ENCODE measurements around the gene PAX2. TPM values are rescaled to one million over a fixed set of nuclear protein-coding genes. Genes with fewer than 3 reads are reported as not detected.
"Not testable (repeated sequence)": the region's sequence is repeated elsewhere in the genome, so short reads cannot be mapped to it uniquely, and the experiment has no call there.

The PAX2 gene
- not detected for total RNA-seq
- not detected for total RNA-seq (2013)
- 0 to 0.13 (median 0) reads per million in 29 experiments for total RNA-seq

GRCh38 chr10:100744987-100745881, at the start of gene PAX2:
Gene PAX2, plus strand, starts transcription at chr10:100745582. Its CDS starts 679 bp downstream, at chr10:100746261.
- no peak for DNase-seq
- 2% methylated on average over 53 of the region's 75 CpGs for WGBS (ENCODE audit: insufficient coverage)
- Mint-ChIP-seq H3K4me3 (peak within 1 kb of the TSS; percentile 48 to 65 (median 54)), H3K9me3 (no peaks in the 10 kb centered on the region), H3K27me3 (peaks cover 70 to 84% of the 10 kb centered on the region in 2 donors), H3K4me1 (peaks cover 39 to 57% (median 52%) of the 10 kb centered on the region in 3 donors), H3K27ac (no peak within 1 kb of the TSS), H3K36me3 (no peaks in the 10 kb centered on the region)
- Histone ChIP-seq H3K9me3 (no peaks in the 10 kb centered on the region), H3K27ac (ENCODE audit: low read length) (no peak within 1 kb of the TSS), H3K27me3 (replicated peaks in 1 of 2; ENCODE audit: control insufficient read depth in 2 of 2, extremely low read depth in 1 of 2, insufficient read depth in 2 of 2, low read length in 1 of 2) (peaks cover 10 to 95% of the 10 kb centered on the region in 2 experiments), H3K4me3 (ENCODE audit: control insufficient read depth in 1 of 2, extremely low read depth in 1 of 2, low read length in 1 of 2) (no peak within 1 kb of the TSS), H3K36me3 (ENCODE audit: control insufficient read depth in 2 of 2, extremely low read depth in 1 of 2, insufficient read depth in 1 of 2, low read length in 1 of 2) (no peaks in the 10 kb centered on the region), H3K4me1 (ENCODE audit: control insufficient read depth in 1 of 2, extremely low read depth in 1 of 2, insufficient read depth in 2 of 2, low read length in 2 of 2) (peaks cover 2 to 46% of the 10 kb centered on the region in 2 experiments)
- ChIA-PET POLR2A (no interaction called here), CTCF (interaction anchor here in 1 of 2 donors (0.6 kb wide), 1 partner anchor 24 kb away, joined by 4 read pairs; no protein-coding TSS in a partner anchor)
- ATAC-seq (replicated peaks in 1 of 4) = no peak

DNA sequence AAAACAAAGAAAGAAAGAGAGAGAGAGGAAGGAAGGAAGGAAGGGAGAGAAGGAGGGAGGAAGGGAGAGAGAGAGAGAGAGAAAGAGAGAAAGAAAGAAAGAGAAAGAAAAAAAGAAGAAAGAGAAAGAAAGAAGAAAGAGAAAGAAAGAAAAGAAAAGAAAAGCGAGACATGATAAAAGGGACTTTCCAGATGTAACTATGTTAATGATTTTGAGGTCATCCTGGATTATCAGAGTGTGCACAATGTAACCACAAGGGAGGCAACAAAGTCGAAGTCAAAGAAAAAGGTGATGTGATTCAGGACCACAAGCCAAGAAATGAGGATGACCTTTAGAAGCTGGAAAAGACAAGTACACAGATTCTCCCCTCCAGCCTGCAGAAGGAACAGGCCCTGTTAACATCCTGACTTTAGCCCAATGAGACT, 48.9 kb upstream of the PAX2 start:
- POLR2A ChIA-PET = no interaction called here
- Histone ChIP-seq H3K9me3 (no peaks in the 10 kb centered on the region), H3K4me1 (ENCODE audit: control insufficient read depth in 1 of 2, extremely low read depth in 1 of 2, insufficient read depth in 2 of 2, low read length in 2 of 2) (no peaks in the 10 kb centered on the region), H3K4me3 (ENCODE audit: control insufficient read depth in 1 of 2, extremely low read depth in 1 of 2, low read length in 1 of 2) (no peak overlapping the region), H3K27me3 (replicated peaks in 1 of 2; ENCODE audit: control insufficient read depth in 2 of 2, extremely low read depth in 1 of 2, insufficient read depth in 2 of 2, low read length in 1 of 2) (peaks cover 10 to 25% of the 10 kb centered on the region in 2 experiments), H3K36me3 (ENCODE audit: control insufficient read depth in 2 of 2, extremely low read depth in 1 of 2, insufficient read depth in 1 of 2, low read length in 1 of 2) (no peaks in the 10 kb centered on the region), H3K27ac (ENCODE audit: low read length) (no peak overlapping the region)
- WGBS (ENCODE audit: insufficient coverage) = 29% methylated on average over 1 of the region's 2 CpGs
- ATAC-seq (replicated peaks in 1 of 4) = no peak
- CTCF ChIA-PET = interaction anchor here in 1 of 2 donors (0.7 kb wide), 2 partner anchors 115 to 1056 kb away, joined by 3 to 4 read pairs; no protein-coding TSS in a partner anchor
- DNase-seq = no peak
- peaks cover 0 to 4% (median 0%) of the 10 kb centered on the region in 3 donors for H3K4me1 Mint-ChIP-seq
- no peaks in the 10 kb centered on the region for H3K36me3 Mint-ChIP-seq
- no peak overlapping the region for H3K27ac Mint-ChIP-seq
- H3K27me3 Mint-ChIP-seq = peaks cover 22 to 23% of the 10 kb centered on the region in 2 donors
- no peaks in the 10 kb centered on the region for H3K9me3 Mint-ChIP-seq
- no peak overlapping the region for H3K4me3 Mint-ChIP-seq

DNA sequence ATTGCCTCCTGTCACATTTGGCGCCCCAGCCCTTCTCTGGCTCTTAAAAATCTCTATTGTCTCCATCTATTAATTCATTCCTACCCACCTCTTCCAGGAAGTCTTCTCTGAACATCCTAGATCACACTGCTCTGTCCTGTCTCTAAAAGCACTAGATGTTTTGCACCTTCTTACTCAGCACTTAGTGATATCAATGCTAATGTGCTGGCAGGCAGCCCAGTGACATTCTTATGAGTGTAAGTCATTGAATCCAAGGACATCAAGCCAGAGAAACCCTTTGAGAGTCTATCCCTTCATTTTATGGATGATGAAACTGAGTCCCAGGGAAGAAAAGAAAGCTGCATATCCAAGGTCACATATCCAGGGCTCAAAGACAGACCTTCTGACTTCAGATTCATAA, 48.3 kb upstream of the PAX2 start:
- Histone ChIP-seq H3K27me3 (replicated peaks in 1 of 2; ENCODE audit: control insufficient read depth in 2 of 2, extremely low read depth in 1 of 2, insufficient read depth in 2 of 2, low read length in 1 of 2) (peaks cover 4 to 22% of the 10 kb centered on the region in 2 experiments), H3K4me1 (ENCODE audit: control insufficient read depth in 1 of 2, extremely low read depth in 1 of 2, insufficient read depth in 2 of 2, low read length in 2 of 2) (no peaks in the 10 kb centered on the region), H3K4me3 (ENCODE audit: control insufficient read depth in 1 of 2, extremely low read depth in 1 of 2, low read length in 1 of 2) (no peak overlapping the region), H3K36me3 (ENCODE audit: control insufficient read depth in 2 of 2, extremely low read depth in 1 of 2, insufficient read depth in 1 of 2, low read length in 1 of 2) (no peaks in the 10 kb centered on the region), H3K27ac (ENCODE audit: low read length) (no peak overlapping the region), H3K9me3 (no peaks in the 10 kb centered on the region)
- no peak for DNase-seq
- Mint-ChIP-seq H3K27ac (no peak overlapping the region), H3K36me3 (no peaks in the 10 kb centered on the region), H3K9me3 (no peaks in the 10 kb centered on the region), H3K4me3 (no peak overlapping the region), H3K27me3 (peaks cover 20 to 22% of the 10 kb centered on the region in 2 donors), H3K4me1 (peaks cover 0 to 4% (median 0%) of the 10 kb centered on the region in 3 donors)
- 100% methylated on average over 1 of the region's 1 CpG for WGBS (ENCODE audit: insufficient coverage)
- ChIA-PET CTCF (no interaction called here), POLR2A (interaction anchor here in 1 of 2 donors (0.6 kb wide), 1 partner anchor 9 kb away, joined by 6 read pairs; no protein-coding TSS in a partner anchor)
- ATAC-seq (replicated peaks in 1 of 4) = no peak

DNA sequence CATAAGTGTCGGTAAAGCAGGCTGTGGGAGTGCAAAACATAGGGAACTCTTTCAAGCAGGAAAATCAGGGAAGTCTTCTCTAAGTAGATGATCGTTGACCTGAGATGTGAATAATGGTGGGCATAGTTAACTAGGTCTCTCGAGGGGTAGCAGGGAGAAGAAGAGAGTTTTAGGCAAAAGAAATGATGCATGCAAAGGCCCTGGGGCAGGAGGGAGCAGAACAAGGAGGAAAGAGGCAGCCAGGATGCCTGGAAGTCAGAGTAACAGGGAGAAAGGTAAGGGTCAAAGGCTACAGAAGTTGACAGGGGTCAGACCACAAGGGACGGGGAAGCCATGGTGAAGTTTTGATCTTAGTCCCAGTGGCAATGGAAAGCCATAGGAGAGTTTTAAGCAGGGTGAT, 47.8 kb upstream of the PAX2 start:
- Histone ChIP-seq H3K4me3 (ENCODE audit: control insufficient read depth in 1 of 2, extremely low read depth in 1 of 2, low read length in 1 of 2) (no peak overlapping the region), H3K36me3 (ENCODE audit: control insufficient read depth in 2 of 2, extremely low read depth in 1 of 2, insufficient read depth in 1 of 2, low read length in 1 of 2) (no peaks in the 10 kb centered on the region), H3K27me3 (replicated peaks in 1 of 2; ENCODE audit: control insufficient read depth in 2 of 2, extremely low read depth in 1 of 2, insufficient read depth in 2 of 2, low read length in 1 of 2) (peaks cover 4 to 21% of the 10 kb centered on the region in 2 experiments), H3K9me3 (no peaks in the 10 kb centered on the region), H3K27ac (ENCODE audit: low read length) (no peak overlapping the region), H3K4me1 (ENCODE audit: control insufficient read depth in 1 of 2, extremely low read depth in 1 of 2, insufficient read depth in 2 of 2, low read length in 2 of 2) (no peaks in the 10 kb centered on the region)
- no peak for ATAC-seq (replicated peaks in 1 of 4)
- peaks cover 0 to 4% (median 0%) of the 10 kb centered on the region in 3 donors for H3K4me1 Mint-ChIP-seq
- H3K9me3 Mint-ChIP-seq = no peaks in the 10 kb centered on the region
- no peak overlapping the region for H3K4me3 Mint-ChIP-seq
- no peak for DNase-seq
- ChIA-PET POLR2A (no interaction called here), CTCF (no interaction called here)
- H3K27ac Mint-ChIP-seq = no peak overlapping the region
- H3K36me3 Mint-ChIP-seq = no peaks in the 10 kb centered on the region
- 77% methylated on average over 3 of the region's 4 CpGs for WGBS (ENCODE audit: insufficient coverage)
- H3K27me3 Mint-ChIP-seq = peaks cover 17 to 18% of the 10 kb centered on the region in 2 donors

DNA sequence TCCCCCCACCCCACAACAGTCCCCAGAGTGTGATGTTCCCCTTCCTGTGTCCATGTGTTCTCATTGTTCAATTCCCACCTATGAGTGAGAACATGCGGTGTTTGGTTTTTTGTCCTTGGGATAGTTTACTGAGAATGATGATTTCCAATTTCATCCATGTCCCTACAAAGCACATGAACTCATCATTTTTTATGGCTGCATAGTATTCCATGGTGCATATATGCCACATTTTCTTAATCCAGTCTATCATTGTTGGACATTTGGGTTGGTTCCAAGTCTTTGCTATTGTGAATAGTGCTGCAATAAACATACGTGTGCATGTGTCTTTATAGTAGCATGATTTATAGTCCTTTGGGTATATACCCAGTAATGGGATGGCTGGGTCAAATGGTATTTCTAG, 43.7 kb upstream of the PAX2 start:
- POLR2A ChIA-PET; ATAC-seq (replicated peaks in 1 of 4); H3K36me3 Mint-ChIP-seq: not testable (repeated sequence)

DNA sequence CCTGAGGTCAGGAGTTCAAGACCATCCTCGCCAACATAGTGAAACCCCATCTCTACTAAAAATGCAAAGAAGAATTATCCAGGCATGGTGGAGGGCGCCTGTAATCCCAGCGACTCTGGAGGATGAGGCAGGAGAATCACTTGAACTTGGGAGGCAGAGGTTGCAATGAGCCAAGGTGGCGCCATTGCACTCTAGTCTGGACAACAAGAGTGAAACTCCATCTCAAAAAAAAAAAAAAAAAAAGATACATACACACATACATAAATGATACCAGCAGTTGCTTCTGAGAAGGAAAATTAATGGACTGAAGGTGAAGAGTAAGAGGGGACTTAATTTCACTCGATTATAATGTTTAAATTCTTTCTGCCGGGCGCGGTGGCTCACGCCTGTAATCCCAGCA, 40.2 kb upstream of the PAX2 start:
- no peaks in the 10 kb centered on the region for H3K4me1 ChIP-seq (ENCODE audit: control insufficient read depth in 1 of 2, extremely low read depth in 1 of 2, insufficient read depth in 2 of 2, low read length in 2 of 2)
- no peaks in the 10 kb centered on the region for H3K9me3 Mint-ChIP-seq
- WGBS (ENCODE audit: insufficient coverage) = 96% methylated on average over 5 of the region's 9 CpGs
- ATAC-seq (replicated peaks in 1 of 4) (no peak), DNase-seq (no peak)
- peaks cover 42 to 48% of the 10 kb centered on the region in 2 donors for H3K27me3 Mint-ChIP-seq
- no peak overlapping the region for H3K4me3 ChIP-seq (ENCODE audit: control insufficient read depth in 1 of 2, extremely low read depth in 1 of 2, low read length in 1 of 2)
- ChIA-PET POLR2A (no interaction called here), CTCF (no interaction called here)
- peaks cover 4 to 46% of the 10 kb centered on the region in 2 experiments for H3K27me3 ChIP-seq (replicated peaks in 1 of 2; ENCODE audit: control insufficient read depth in 2 of 2, extremely low read depth in 1 of 2, insufficient read depth in 2 of 2, low read length in 1 of 2)
- H3K4me1 Mint-ChIP-seq = no peaks in the 10 kb centered on the region
- H3K4me3 Mint-ChIP-seq = no peak overlapping the region
- no peaks in the 10 kb centered on the region for H3K36me3 ChIP-seq (ENCODE audit: control insufficient read depth in 2 of 2, extremely low read depth in 1 of 2, insufficient read depth in 1 of 2, low read length in 1 of 2)
- no peaks in the 10 kb centered on the region for H3K9me3 ChIP-seq
- H3K27ac ChIP-seq (ENCODE audit: low read length) = no peak overlapping the region
- no peaks in the 10 kb centered on the region for H3K36me3 Mint-ChIP-seq
- H3K27ac Mint-ChIP-seq = no peak overlapping the region

More for the DNA sequence above, 43.7 kb upstream of the PAX2 start:
- CTCF ChIA-PET; H3K9me3 ChIP-seq; H3K9me3 Mint-ChIP-seq; H3K27ac ChIP-seq (ENCODE audit: low read length); H3K4me3 Mint-ChIP-seq; H3K36me3 ChIP-seq (ENCODE audit: control insufficient read depth in 2 of 2, extremely low read depth in 1 of 2, insufficient read depth in 1 of 2, low read length in 1 of 2); H3K4me3 ChIP-seq (ENCODE audit: control insufficient read depth in 1 of 2, extremely low read depth in 1 of 2, low read length in 1 of 2); H3K27ac Mint-ChIP-seq; H3K4me1 ChIP-seq (ENCODE audit: control insufficient read depth in 1 of 2, extremely low read depth in 1 of 2, insufficient read depth in 2 of 2, low read length in 2 of 2); DNase-seq; H3K4me1 Mint-ChIP-seq: not testable (repeated sequence)
- H3K27me3 ChIP-seq (replicated peaks in 1 of 2; ENCODE audit: control insufficient read depth in 2 of 2, extremely low read depth in 1 of 2, insufficient read depth in 2 of 2, low read length in 1 of 2) = peaks cover 4 to 25% of the 10 kb centered on the region in 2 experiments
- peaks cover 29 to 38% of the 10 kb centered on the region in 2 donors for H3K27me3 Mint-ChIP-seq
- WGBS (ENCODE audit: insufficient coverage) = no CpG with 5 or more reads among the region's 2 CpGs
